HEK293 (cell line): Measurements from ENCODE around the gene SPDYE3.
"Not testable (repeated sequence)": the region's sequence is repeated elsewhere in the genome, so short reads cannot be mapped to it uniquely, and the experiment has no call there.

ENCODE experiments used
- CTCF ChIA-PET: fragments of 350-600 bp; formaldehyde crosslinking; extraction: SDS; loops from one replicate; lab custom pipeline; 2021; ENCODE audit warnings: antibody characterized with exemption; lab: Yijun Ruan, JAX
- POLR2A ChIA-PET: fragments of 300-600 bp; formaldehyde crosslinking; extraction: SDS; loops from one replicate; lab custom pipeline; 2020; ENCODE audit warnings: antibody characterized with exemption, inconsistent platforms; lab: Yijun Ruan, JAX
- H3K27ac ChIP-seq: fragments of 200-500 bp; sonication (Bioruptor generic); 2 replicates; pipeline ENCODE4 v1.5.1; 2014; ENCODE audit warnings: low read depth, low read length, control low read depth, inconsistent platforms; ENCODE audit errors: extremely low read depth
- H3K36me3 ChIP-seq, 2 experiments: fragments of 200-500 bp in 1 of 2; sonication (Bioruptor generic) in 1 of 2; 1 replicate in 1 of 2; 2 replicates in 1 of 2; pipeline ENCODE4 v1.5.1; 2014 to 2017; ENCODE audit warnings: inconsistent platforms in 2 of 2, low read length in 2 of 2; ENCODE audit not compliant: control insufficient read depth in 2 of 2, insufficient read depth in 1 of 2
- H3K4me1 ChIP-seq: fragments of 200-500 bp; sonication (Bioruptor generic); 2 replicates; pipeline ENCODE4 v1.5.1; 2014; ENCODE audit warnings: mild to moderate bottlenecking, low read length, inconsistent platforms; ENCODE audit not compliant: control insufficient read depth, insufficient read depth
- H3K4me3 ChIP-seq: 2 replicates; pipeline ENCODE4 v1.5.1; 2011; ENCODE audit warnings: low read depth, mild to moderate bottlenecking, control low read depth, low read length, moderate library complexity
- H3K9me3 ChIP-seq: fragments of 200-500 bp; sonication (Bioruptor generic); 2 replicates; pipeline ENCODE4 v1.5.1; 2014; ENCODE audit warnings: low read depth, low read length, inconsistent platforms; ENCODE audit not compliant: control insufficient read depth, insufficient read depth
- GLI4 ChIP-seq: fragments of 450-650 bp; formaldehyde crosslinking; IDR thresholded peaks from 2 replicates; pipeline ENCODE4 v1.5.1; 2016; ENCODE audit warnings: missing biosample characterization, missing genetic modification characterization
- GLIS1 ChIP-seq: fragments of 450-650 bp; formaldehyde crosslinking; IDR thresholded peaks from 2 replicates; pipeline ENCODE4 v1.5.1; 2016; ENCODE audit warnings: missing biosample characterization, missing genetic modification characterization
- OSR2 ChIP-seq: fragments of 450-650 bp; formaldehyde crosslinking; IDR thresholded peaks from 2 replicates; pipeline ENCODE4 v1.5.1; 2016; ENCODE audit warnings: missing biosample characterization, missing genetic modification characterization
- ZBTB21 ChIP-seq: fragments of 450-650 bp; formaldehyde crosslinking; IDR thresholded peaks from 2 replicates; pipeline ENCODE4 v1.5.1; 2017; ENCODE audit warnings: missing biosample characterization, missing genetic modification characterization
- ZFHX2 ChIP-seq: fragments of 450-650 bp; formaldehyde crosslinking; conservative IDR thresholded peaks from 2 replicates; pipeline ENCODE4 v1.5.1; 2016; ENCODE audit warnings: missing biosample characterization, missing genetic modification characterization
- ZNF121 ChIP-seq: fragments of 450-650 bp; formaldehyde crosslinking; IDR thresholded peaks from 2 replicates; pipeline ENCODE4 v1.5.1; 2016; ENCODE audit warnings: missing biosample characterization, missing genetic modification characterization
- ZNF19 ChIP-seq: fragments of 450-650 bp; formaldehyde crosslinking; IDR thresholded peaks from 2 replicates; pipeline ENCODE4; 2016; ENCODE audit warnings: missing biosample characterization, missing genetic modification characterization, low read depth
- ZNF23 ChIP-seq: fragments of 450-650 bp; formaldehyde crosslinking; IDR thresholded peaks from 2 replicates; pipeline ENCODE4 v1.5.1; 2016; ENCODE audit warnings: missing biosample characterization, missing genetic modification characterization, borderline replicate concordance
- ZNF341 ChIP-seq: fragments of 450-650 bp; formaldehyde crosslinking; IDR thresholded peaks from 2 replicates; pipeline ENCODE4; 2016; ENCODE audit warnings: low read depth, missing biosample characterization, missing genetic modification characterization
- ZNF514 ChIP-seq: fragments of 450-650 bp; formaldehyde crosslinking; IDR thresholded peaks from 2 replicates; pipeline ENCODE4 v1.5.1; 2016; ENCODE audit warnings: missing biosample characterization, missing genetic modification characterization
- ZNF549 ChIP-seq: fragments of 450-650 bp; IDR thresholded peaks from 2 replicates; pipeline ENCODE4 v1.5.1; 2018; ENCODE audit warnings: missing biosample characterization, missing genetic modification characterization, mild to moderate bottlenecking, inconsistent platforms, moderate library complexity
- ZNF600 ChIP-seq: fragments of 450-650 bp; formaldehyde crosslinking; IDR thresholded peaks from 2 replicates; pipeline ENCODE4 v1.5.1; 2016; ENCODE audit warnings: missing biosample characterization, missing genetic modification characterization
- ZNF658 ChIP-seq: fragments of 450-650 bp; formaldehyde crosslinking; IDR thresholded peaks from 2 replicates; pipeline ENCODE4; 2016; ENCODE audit warnings: missing biosample characterization, missing genetic modification characterization
- ZNF776 ChIP-seq: fragments of 450-650 bp; formaldehyde crosslinking; IDR thresholded peaks from 2 replicates; pipeline ENCODE4 v1.5.0; 2017; ENCODE audit warnings: missing biosample characterization, missing genetic modification characterization, borderline replicate concordance
- ZSCAN30 ChIP-seq: fragments of 450-650 bp; IDR thresholded peaks from 2 replicates; pipeline ENCODE4 v1.5.1; 2018; ENCODE audit warnings: missing biosample characterization, mild to moderate bottlenecking, missing genetic modification characterization, moderate library complexity

SPDYE3 gene

DNA sequence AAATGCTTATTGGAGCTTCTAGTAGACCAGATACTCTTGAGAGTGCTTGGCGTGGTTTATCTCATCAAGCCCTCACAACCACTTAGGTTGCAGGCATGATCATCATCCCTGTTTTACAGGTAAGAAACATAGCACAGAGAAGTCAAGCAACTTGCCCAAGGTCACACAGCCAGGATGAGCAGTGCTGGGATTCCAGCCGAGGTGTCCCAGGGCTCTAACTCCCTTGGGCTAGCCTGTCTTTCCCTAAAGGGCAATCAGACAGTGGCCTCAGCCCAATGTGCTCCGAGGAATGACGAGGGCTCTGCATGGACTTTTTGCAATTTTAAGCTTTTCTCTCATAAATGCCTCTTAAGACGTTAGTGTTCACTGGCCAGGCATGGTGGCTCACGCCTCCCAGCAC, 39.9 kb upstream of the SPDYE3 start:
- Histone ChIP-seq H3K4me3 (no peak overlapping the region), H3K9me3 (no peaks in the 10 kb centered on the region), H3K4me1 (peaks cover 3% of the 10 kb centered on the region; the same call in 1 of the 2 replicates), H3K36me3 (no peaks in the 10 kb centered on the region), H3K27ac (no peak overlapping the region)
- TF ChIP-seq ZNF514 (tag by site-specific recombination) = no peak
- TF ChIP-seq ZNF658 (tag by site-specific recombination) = no peak
- no peak for TF ChIP-seq OSR2 (tag by site-specific recombination)
- no peak for TF ChIP-seq ZNF23
- no peak for TF ChIP-seq ZNF776 (tag by site-specific recombination)
- no peak for TF ChIP-seq ZFHX2 (tag by site-specific recombination)
- no peak for TF ChIP-seq ZSCAN30 (tag by site-specific recombination)
- TF ChIP-seq ZBTB21 (tag by site-specific recombination) = no peak
- TF ChIP-seq ZNF19 (tag by site-specific recombination) = no peak
- TF ChIP-seq ZNF549 (tag by site-specific recombination) = no peak
- CTCF ChIA-PET = no interaction called here
- POLR2A ChIA-PET = interaction anchor here (0.6 kb wide), 1 partner anchor 106 kb away, joined by 3 read pairs; no protein-coding TSS in a partner anchor

DNA sequence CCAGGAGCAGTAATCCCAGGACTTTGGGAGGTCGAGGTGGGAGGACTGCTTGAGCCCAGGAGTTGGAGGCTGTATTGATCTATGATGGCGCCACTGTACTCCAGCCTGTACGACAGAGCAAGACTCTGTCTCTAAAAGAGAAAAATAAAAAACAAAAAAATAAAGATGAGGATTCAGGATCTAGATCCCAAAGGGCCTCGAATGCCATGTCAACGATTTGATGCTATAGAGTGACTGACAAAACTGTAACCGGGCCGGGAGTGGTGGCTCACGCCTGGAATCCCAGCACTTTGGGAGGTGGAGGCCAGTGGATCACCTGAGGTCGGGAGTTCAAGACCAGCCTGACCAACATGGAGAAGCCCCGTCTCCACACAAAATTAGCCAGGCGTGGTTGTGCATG, 38.6 kb upstream of the SPDYE3 start:
- not testable (repeated sequence) for H3K27ac ChIP-seq, H3K4me1 ChIP-seq
- peak; percentile 71; the same call in 1 of the 2 replicates for TF ChIP-seq ZNF121 (tag by site-specific recombination)
- TF ChIP-seq GLI4 (tag by site-specific recombination) = peak; percentile 97

DNA sequence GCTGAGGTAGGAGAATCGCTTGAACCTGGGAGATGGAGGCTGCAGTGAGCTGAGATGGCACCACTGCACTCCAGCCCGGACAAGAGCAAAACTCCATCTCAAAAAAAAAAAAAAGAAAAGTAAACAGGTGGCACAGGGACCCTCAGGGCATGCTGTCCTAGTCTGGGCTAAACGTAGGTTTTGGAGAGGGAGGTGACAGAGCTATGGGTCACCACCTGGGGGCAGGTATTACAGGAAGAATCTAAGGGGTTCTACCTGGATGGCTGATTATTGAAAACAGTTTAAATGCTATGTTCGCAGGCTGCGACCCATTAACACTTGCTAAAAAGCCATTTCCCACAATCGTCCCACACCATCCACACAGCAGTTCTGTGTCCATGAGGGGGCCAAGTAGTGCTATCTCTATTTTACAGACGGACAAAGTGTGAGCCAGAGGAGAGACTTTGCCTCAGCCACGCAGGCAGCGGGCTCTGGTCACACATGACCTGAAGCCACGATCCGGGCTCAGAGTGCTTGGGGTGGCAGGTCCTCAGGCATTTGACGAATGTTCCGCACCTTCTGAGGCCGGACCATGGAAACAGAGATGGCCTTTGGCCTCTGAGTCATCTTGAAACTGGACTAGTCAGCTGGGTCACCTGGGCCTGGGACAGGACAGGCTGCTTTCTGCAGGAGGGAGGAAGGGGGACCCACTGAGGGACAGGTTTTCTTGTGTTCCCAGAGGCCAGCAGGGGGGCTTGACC, 38.0 kb upstream of the SPDYE3 start:
- peak; percentile 49 for TF ChIP-seq ZNF600 (tag by site-specific recombination)
- H3K27ac ChIP-seq, H3K36me3 ChIP-seq, H3K4me3 ChIP-seq, CTCF ChIA-PET, H3K4me1 ChIP-seq, H3K9me3 ChIP-seq: not testable (repeated sequence)
- POLR2A ChIA-PET = interaction anchor here (0.8 kb wide), 1 partner anchor 121 kb away, joined by 3 read pairs; the partner anchor contains the start of gene LAMTOR4

More for the DNA sequence above, 38.6 kb upstream of the SPDYE3 start:
- H3K36me3 ChIP-seq, CTCF ChIA-PET, H3K4me3 ChIP-seq, H3K9me3 ChIP-seq: not testable (repeated sequence)
- POLR2A ChIA-PET = interaction anchor here (0.6 to 0.8 kb wide), 2 partner anchors 120 to 148 kb away, joined by 3 read pairs; partner anchors contain the start of gene LAMTOR4

DNA sequence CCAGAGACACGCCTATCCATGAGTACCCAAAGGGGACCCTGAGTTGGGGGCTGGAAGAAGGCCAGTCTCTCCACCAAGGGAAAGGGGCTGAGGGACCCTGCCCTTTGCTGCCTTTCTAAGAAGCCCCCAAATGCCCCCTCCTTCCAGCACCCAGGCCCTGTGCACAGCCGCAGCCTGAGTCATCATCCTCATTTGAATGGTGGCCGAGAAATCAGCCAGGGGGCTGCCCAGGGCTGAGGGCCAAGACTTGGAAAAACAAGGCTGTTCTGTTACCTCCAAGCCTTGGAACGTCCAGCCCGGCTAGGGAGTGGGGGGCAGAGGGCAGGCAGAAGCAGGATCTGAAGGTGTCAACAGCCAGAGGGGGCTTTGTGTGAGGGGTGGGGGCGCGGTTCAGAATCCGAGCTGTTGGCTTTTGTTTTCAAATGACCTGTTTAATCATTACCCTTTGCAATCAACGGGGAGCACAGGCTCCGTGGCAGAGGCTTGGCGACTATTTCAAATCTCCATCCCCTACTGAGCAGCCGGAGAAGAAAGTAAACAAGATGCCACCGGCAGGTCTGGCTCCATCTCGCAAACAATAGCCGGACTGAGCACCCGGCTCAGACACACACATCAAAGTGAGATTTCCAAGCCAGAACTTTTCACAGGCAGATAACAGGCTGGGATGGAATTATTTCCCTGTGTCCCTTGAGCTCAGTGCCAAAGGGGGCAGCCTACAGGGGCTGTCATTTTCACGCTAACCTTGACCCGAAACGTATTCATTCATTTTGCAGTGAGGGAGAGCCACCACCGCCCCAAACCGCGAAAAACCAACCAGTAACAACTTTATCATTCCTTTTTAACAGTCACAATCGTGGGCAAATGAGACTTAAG, 37.2 kb upstream of the SPDYE3 start:
- Histone ChIP-seq H3K27ac (0 out of 2 replicates have a peak overlapping the region, but pooled peaks have one; percentile 43), H3K4me3 (peak overlapping the region; percentile 69)
- POLR2A ChIA-PET, H3K4me1 ChIP-seq, CTCF ChIA-PET, H3K9me3 ChIP-seq, H3K36me3 ChIP-seq: not testable (repeated sequence)
- TF ChIP-seq ZNF600 (tag by site-specific recombination) = peak; percentile 50; the same call in 1 of the 2 replicates
- TF ChIP-seq GLIS1 (tag by site-specific recombination) = 0 out of 2 replicates have a peak, but pooled peaks have one; percentile 16
- peak; percentile 55 for TF ChIP-seq ZNF341
